DMS 273 (cell line): ENCODE data around the gene TNFRSF12A.
A peak's percentile ranks its signal among the peaks of the same experiment; 100 is the strongest.
"Not testable (repeated sequence)": the region's sequence is repeated elsewhere in the genome, so short reads cannot be mapped to it uniquely, and the experiment has no call there.

Source experiments
- DNase-seq: peaks from one replicate; lab custom pipeline; 2025; ENCODE audit not compliant: unreplicated experiment; lab: John Stamatoyannopoulos, UW

Gene TNFRSF12A

DNA sequence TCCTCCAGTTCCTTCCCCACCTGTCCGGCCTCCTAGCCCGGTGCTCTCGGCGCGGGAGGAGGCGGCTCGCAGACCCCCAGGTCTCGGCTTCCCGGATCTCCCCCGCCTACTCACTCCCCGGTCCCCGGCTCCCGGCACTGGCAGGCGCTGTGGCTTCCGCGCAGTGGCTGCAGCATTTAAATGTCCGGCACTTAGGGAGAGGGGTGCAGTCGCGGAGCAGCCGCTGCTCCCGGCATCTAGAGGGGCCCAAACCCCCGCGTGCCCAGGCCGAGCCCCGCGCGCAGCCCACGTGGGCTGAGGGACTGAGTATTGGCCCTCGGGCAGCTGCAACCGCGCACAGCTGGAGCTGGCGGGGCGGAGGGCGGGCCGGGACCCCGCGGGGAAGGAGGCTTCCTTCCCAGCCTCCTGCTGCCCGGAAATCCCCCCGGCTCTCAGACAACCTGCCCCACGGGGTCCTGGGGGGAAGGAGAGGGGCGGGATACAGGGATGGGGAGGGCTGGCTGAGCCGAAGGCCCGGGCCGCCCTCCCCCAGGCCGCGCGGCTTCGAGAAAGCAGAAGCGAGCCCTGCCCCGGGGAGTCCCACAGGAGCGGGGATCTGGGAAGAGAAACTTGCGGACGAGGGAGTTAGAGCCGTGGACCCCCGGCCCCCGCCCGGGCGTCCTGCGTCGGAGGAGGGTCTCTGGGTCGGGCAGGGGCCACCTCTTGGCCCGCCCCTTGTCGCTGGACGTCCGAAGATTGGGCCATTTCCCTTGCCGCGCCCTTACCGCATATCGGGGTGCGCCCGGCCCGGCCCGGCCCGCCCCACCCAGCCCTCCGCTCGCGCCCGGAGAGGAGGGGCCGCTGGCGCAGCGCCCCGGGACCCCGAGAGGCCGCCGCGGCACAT lies 25.8 kb downstream of the TNFRSF12A start, which contains the start of gene MMP25:
Gene MMP25, plus strand, starts transcription at position 804 of the 883 bp plus-strand sequence. CDS start 357 bp downstream, outside the sequence.
- DNase-seq = peak; percentile 66

DNA sequence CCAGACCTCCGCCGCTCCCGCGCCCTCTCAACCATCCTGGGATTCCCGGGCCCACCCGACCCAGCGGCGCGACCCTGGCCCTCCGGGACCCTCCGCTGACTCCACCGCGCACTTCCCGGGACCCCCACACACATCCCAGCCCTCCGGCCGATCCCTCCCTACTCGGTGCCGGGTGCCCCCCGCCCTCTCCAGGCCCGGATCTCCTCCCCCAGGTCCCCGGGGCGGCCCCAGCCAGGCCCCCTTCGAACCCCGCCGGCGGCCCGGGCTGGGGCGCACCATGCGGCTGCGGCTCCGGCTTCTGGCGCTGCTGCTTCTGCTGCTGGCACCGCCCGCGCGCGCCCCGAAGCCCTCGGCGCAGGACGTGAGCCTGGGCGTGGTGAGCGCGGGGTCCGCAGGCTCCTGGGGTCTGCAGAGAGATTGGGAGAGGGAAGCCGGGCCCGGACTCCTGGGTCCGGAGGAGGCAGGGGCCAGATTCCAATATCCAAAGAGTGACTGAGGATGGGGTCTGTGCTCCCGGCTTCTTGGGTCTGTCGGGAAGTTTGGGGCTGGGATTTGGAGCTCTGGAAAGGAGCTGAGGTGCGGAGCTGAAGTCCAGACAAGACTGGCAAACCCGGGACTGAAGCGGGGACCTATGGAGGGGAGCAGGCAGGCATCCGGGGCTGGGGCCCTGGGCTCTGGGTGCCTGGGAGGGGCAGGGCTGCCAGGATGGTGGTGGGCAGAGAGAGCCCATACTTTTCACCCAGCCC lies 26.6 kb downstream of the TNFRSF12A start:
- DNase-seq = peak; percentile 41

DNA sequence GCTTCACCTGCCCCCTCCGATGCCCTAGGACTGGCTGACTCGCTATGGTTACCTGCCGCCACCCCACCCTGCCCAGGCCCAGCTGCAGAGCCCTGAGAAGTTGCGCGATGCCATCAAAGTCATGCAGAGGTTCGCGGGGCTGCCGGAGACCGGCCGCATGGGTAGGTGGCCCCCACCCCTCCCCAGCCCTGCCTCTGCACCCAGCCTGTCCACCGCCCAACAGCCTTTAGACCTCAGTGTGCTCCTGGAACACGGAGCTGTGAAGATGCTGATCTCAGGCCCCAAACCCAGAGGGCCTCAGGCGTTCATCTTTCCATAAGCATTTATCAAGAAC lies 27.2 kb downstream of the TNFRSF12A start:
- DNase-seq = no peak

DNA sequence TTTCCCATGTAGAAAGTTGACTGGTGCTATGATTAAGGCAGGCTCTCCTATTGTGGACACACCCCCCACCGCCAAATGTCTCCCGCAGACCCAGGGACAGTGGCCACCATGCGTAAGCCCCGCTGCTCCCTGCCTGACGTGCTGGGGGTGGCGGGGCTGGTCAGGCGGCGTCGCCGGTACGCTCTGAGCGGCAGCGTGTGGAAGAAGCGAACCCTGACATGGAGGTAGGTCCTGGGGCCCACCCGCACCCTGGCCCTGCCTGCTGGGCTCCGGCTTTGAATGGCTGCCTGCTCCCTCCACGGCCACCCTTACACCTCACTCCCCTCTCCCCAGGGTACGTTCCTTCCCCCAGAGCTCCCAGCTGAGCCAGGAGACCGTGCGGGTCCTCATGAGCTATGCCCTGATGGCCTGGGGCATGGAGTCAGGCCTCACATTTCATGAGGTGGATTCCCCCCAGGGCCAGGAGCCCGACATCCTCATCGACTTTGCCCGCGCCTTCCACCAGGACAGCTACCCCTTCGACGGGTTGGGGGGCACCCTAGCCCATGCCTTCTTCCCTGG lies 29.8 kb downstream of the TNFRSF12A start:
- no peak for DNase-seq

DNA sequence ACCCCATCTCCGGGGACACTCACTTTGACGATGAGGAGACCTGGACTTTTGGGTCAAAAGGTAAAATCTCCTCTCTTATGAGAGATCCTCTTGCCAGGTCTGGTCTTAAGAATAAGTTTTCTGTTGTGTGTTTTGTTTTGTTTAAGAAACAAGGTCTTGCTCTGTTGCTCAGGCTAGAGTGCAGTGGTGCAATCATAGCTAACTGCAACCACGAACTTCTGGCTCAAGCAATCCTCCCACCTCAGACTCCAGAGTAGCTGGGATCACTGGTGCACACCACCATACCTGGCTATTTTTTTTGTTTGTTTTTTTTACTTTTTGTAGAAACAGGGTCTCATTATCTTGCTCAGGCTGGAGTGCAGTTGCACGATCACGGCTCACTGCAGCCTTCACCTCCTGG lies 30.3 kb downstream of the TNFRSF12A start:
- DNase-seq = no peak

DNA sequence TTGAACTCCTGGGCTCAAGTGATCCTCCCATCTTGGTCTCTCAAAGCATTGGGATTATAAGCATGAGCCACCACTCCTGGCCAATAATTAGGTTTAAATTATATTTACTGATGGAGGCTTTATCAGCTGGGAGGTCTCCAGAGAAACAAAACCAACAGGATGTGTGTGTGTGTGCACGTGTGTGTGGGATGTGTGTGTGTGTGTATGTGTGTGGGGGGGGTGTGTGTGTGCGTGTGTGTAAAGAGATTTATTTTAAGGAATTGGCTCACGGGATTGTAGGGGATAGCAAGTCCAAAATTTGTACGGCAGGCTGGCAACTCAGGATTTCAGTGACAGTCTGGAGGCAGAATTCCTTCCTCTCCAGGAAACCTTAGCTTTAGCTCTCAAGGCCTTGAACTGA lies 30.8 kb downstream of the TNFRSF12A start:
- no peak for DNase-seq

DNA sequence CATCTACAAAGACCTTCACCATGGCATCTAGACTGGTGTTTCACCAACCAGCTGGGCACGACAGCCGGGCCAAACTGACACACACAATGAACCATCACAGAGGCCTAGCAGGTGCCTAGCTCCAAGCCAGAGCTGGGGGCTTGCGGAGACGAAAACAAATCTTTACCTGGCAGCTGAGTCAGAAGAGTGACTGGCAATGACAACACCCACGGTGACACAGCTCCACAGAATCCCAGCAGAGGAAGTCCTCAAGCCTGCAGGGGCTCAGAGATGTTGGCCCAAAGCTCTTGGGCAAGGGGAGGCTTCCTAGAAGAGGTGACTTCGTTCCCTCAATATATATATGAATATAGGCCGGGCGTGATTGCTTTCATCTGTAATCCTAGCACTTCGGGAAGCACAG lies 31.3 kb downstream of the TNFRSF12A start:
- DNase-seq = no peak

DNA sequence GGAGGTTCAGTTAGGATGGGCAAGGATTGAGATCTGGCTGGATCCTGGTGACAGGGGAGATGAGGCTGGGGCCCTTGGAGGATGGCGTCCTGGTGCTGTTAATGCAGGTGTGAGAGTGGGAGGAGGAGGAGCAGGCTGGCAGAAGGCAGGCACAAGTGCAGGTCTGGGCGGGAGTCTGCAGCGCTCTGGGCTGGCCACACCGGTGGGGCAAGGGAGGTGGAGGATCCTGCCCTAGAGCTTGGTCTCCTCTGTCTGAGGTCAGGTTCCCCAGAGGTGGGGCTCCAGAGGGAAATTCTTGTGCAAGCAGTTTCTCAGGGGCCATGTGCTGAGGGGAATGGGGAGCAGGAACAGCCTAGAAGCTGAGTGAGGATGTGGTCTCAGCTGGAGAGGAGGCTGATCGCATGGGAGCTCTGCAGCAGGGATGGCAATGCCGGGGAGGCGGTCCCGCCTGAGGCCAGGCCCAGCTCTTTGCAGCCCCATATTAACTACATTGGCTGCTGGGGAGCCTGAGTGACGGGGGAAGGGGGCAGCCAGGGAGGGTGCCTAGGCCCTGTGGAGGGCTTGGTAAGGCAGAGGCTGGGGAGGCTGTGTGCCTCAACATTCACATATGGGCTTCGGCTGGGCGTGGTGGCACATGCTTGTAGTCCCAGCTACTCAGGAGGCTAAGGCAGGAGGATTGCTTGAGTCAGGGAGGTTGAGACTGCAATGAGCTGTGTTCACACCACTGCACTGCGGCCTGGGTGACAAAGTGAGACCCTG lies 32.6 kb downstream of the TNFRSF12A start:
- not testable (repeated sequence) for DNase-seq

DNA sequence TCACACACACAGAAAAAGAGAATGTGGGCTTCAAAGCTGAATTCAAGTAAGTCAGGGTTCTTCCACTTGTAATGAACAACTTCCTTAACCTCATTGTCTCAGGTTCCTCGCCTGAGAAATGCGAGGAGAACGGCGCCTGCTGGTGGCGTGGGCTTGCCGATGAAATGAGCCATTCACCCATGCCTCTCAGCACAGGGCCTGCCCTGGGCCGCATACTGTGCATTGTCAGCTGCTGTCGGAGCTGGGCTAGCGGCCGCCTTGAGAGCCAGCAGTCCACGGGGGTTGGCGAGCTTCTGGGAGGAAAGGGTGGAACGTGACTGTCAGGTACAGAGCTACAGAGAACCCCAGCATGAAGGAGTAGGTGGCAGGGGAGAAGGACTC lies 33.2 kb downstream of the TNFRSF12A start:
- not testable (repeated sequence) for DNase-seq

DNA sequence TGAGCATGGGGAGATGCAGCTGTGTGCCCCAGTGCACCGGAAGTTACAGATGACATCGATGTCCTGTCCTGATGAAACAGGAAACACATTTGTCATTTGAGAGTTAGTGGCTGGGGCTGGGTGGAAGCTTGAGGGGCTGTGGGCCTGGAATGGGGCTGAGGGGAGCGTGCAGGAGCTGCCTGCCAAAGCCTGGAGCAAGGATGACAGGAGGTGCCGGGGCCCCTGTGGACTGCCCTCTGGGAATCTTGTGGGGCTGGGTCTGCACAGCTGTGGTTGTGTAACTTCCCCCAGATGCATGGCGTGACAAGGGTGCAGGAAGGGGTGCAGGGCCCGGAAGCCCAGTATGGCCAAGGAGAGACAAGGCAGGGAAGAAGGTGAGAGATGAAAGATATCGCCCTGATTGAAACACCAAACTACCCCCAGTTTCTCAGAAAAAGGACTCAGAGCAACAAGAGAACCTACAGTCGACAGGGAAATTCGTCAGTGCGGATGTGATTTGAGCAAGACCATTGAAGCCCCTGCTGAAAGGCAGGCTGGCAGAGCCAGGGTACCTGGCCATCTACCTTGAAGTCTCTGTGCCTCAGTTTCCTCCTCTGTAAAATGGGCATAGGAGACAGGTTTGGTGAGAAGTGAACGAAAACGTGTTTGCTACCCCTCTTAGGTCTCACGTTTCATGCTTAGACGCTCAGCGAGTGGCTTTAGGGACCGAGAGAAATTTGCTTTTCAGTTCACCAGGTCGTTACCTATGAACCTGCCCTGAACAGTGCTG lies 35.0 kb downstream of the TNFRSF12A start:
- no peak for DNase-seq

DNA sequence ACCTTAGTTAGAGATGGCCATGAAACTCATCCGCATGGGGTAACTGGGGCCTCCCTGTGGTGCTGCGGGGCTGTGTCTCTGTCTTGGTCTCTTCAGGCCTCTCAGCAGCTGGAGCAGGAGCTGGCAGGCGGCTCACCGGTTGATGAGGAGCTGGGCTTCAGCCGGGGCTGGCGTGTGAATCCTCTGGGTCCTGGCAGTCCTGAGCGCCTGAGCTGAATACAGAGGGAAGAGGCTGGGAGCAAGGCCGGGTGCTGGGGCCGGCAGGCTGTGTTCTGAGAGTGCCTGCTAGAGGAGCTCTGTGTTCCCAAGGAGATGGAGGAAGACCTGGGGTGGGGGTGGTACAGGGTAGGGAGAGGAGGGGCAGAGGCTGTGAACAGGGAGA lies 35.6 kb downstream of the TNFRSF12A start:
- peak; percentile 42 for DNase-seq

DNA sequence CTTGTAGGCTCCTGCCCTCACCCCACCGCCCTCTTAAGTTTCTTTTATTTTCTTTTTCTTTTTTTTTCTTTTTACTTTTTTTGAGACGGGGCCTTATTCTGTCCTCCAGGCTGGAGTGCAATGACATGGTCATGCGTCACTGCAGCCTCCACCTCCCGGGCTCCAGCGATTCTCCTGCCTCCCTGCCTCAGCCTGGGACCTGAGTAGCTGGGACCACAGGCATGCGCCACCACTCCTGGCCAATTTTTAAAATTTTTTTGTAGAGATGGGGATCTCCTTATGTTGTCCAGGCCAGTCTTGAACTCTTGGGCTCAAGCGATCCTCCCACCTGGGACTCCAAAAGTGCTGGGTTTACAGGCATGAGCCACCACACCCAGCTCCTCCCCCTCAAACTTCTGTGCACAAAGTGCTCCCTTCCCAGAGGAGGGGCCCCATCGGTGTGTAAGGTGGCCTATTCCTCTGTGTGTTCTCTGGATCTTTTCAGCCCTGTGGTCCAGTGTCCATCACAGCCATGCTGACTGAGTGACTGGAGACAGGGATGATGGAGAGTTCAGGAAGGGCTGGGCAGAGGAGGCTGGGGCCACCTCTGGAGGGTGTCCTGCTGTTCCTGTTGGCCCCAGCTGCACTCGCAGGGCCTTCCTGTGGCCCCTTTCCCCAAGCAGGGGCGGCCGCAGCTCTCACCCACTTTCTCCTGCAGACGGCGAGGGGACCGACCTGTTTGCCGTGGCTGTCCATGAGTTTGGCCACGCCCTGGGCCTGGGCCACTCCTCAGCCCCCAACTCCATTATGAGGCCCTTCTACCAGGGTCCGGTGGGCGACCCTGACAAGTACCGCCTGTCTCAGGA lies 36.4 kb downstream of the TNFRSF12A start:
- no peak for DNase-seq

DNA sequence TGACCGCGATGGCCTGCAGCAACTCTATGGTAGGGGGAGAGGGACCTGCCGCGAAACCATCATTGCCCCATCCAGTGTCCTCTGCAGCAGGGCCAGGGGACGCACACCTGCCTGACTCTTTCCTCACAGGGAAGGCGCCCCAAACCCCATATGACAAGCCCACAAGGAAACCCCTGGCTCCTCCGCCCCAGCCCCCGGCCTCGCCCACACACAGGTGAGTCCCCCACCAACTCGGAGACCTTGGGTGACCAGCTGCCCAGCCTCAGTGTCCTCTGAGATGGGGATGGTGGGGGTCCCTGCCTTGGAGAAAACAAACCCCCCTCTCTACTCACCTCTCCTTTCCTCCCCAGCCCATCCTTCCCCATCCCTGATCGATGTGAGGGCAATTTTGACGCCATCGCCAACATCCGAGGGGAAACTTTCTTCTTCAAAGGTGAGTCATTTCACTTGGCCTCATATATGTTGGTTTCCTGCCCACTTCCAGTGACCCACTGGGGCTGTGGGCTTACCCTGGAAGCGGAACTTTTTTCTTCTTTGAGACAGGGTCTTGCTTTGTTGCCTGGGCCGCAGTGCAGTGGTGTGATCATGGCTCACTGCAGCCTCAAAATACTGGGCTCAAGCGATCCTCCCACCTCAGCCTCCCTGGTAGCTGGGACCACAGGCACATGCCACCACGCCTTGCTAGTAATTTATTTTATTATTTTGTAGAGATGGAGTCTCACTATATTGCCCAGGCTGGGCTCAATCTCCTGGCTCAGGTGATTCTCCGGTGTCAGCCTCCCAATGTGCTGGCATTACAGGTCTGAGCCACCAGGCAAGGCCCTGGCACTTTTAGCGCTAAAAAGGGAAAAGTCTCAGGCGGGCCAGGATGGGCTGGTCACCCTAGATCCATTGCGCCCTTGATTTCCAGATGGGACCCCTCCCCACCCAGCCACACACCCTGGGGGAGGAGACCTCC lies 37.3 kb downstream of the TNFRSF12A start:
- DNase-seq = no peak

DNA sequence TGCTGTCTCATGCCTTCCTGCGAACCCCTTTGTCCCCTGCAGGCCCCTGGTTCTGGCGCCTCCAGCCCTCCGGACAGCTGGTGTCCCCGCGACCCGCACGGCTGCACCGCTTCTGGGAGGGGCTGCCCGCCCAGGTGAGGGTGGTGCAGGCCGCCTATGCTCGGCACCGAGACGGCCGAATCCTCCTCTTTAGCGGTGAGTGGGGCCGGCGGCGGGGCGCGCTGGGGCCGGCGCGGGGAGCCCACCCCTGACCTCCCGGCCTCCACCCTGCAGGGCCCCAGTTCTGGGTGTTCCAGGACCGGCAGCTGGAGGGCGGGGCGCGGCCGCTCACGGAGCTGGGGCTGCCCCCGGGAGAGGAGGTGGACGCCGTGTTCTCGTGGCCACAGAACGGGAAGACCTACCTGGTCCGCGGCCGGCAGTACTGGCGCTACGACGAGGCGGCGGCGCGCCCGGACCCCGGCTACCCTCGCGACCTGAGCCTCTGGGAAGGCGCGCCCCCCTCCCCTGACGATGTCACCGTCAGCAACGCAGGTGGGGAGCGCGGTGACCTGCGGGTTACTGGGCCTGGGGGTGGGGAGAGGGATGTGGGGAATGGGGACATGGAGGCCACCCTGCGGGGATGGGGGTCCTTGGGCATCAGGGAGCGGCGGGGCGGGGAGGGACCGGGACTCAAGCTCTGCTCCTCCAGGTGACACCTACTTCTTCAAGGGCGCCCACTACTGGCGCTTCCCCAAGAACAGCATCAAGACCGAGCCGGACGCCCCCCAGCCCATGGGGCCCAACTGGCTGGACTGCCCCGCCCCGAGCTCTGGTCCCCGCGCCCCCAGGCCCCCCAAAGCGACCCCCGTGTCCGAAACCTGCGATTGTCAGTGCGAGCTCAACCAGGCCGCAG lies 38.2 kb downstream of the TNFRSF12A start:
- peak; percentile 64 for DNase-seq

DNA sequence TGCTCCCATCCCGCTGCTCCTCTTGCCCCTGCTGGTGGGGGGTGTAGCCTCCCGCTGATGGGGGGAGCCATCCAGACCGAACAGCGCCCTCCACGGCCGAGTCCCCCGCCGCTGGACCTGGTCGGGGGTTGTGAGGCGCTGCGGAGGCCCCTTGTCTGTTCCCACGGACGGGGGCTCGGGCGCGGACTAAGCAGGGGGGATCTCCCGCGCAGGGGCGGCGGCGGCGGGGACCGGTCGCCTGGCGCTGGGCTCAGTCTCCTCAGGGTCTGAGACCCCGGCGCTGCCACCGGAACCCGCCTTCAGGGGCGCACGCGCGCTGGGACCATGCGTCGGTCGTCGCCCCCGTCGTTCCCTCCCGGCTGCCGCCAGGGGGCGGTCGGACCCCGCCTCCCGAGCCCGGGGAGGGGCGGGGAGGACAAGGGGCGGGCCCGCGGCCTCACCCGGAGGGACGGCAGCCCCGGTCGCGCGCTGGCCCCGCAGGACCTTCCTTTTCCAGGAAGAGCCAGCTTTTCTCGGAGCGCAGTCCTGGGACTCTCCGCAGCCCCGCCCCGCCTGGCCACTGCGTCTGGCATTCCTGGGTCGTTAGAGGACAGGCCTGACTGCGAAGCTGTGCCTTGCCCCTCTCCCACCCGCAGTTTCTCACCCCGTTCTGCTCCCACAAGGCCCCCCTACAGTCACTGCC lies 39.0 kb downstream of the TNFRSF12A start:
- peak; percentile 95 for DNase-seq

DNA sequence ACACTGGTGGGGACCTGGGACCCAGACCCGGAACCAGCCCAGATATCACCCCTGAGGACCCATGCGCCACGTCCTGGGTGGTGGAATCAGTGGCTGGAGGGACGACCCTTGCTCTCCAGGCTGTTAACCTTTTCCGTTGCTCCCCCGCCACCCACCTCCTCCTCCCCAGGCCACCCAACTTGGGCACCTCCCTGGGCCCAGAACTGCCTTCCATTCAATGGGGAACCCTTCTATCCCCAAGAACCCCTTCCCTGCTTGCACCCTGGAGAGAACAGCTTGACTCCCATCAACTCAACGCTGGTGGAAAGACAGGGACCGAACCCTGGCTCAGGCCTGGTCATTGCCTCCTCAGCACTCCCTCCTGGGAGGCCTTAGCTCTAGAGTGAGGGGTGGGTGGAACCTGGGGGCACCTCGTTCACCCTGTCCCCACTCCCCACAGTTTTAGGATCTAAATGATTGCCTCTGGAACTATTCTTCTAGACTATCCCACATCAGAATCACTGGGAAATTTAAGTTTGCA lies 39.6 kb downstream of the TNFRSF12A start:
- no peak for DNase-seq
